Vagina (tissue), 2 donors: ENCODE data around the gene PPRC1.

Experiments
- POLR2A ChIP-seq, 2 donors: fragments of 450-650 bp; IDR thresholded peaks; one replicate each; pipeline ENCODE4 v1.6.1; 2017; ENCODE audit warnings: antibody characterized with exemption in 2 of 2, mild to moderate bottlenecking in 2 of 2, moderate library complexity in 2 of 2
- TF ChIP-seq, protein P1 (sequence below), 3 experiments: fragments of 450-650 bp in 2 of 3; fragments of 200-600 bp in 1 of 3; sonication (generic) in 1 of 3; IDR thresholded peaks; one replicate each; pipeline ENCODE4 v1.5.1; 2017 to 2019; ENCODE audit warnings: antibody characterized with exemption in 3 of 3, mild to moderate bottlenecking in 2 of 3, moderate library complexity in 2 of 3

DNA sequence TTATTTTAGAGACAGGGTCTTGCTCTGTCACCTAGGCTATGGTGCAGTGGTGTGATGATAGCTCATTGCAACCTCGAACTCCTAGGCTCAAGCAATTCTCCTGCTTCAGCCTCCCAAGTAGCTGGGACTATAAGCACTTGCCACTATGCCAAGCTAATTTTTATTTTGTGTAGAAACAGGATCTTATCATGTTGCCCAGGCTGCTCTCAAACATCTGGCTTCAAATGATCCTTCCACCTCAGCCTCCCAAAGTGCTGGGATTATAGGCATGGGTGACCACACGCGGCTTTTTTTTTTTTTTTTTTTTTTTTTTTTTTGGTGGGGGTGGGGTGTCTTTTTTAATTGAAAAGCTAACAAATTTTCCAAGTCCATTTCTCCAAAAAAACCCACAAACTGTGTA is 49.3 kb upstream of the PPRC1 start:
- TF ChIP-seq, protein P1, sequence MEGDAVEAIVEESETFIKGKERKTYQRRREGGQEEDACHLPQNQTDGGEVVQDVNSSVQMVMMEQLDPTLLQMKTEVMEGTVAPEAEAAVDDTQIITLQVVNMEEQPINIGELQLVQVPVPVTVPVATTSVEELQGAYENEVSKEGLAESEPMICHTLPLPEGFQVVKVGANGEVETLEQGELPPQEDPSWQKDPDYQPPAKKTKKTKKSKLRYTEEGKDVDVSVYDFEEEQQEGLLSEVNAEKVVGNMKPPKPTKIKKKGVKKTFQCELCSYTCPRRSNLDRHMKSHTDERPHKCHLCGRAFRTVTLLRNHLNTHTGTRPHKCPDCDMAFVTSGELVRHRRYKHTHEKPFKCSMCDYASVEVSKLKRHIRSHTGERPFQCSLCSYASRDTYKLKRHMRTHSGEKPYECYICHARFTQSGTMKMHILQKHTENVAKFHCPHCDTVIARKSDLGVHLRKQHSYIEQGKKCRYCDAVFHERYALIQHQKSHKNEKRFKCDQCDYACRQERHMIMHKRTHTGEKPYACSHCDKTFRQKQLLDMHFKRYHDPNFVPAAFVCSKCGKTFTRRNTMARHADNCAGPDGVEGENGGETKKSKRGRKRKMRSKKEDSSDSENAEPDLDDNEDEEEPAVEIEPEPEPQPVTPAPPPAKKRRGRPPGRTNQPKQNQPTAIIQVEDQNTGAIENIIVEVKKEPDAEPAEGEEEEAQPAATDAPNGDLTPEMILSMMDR (IDR thresholded peaks at IDR 0.05): no peak
- no peak for TF ChIP-seq POLR2A (IDR thresholded peaks at IDR 0.05)
